ENCODE measurements around the gene GGTLC2.
"Not testable (repeated sequence)": the region's sequence is repeated elsewhere in the genome, so short reads cannot be mapped to it uniquely, and the experiment has no call there.

GGTLC2 gene

DNA sequence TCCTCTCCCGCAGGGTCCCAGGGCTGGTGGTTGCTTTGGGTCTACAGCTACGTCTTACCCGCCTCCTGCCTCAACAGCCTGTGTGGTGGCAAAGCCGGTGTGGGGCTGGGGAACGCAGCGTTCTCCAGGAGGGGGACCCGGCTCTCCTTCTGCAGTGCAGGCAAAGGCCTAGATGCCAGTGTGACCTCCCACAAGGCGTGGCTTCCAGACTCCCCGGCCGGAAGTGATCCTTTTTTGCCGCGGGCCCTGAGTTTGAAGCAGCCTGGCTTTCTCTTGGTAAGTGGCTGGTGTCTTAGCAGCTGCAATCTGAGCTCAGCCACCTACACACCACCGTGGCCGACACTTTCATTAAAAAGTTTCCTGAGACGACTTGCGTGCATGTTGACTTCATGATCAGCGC, 6.1 kb upstream of the GGTLC2 start:
- DNase-seq: not testable (repeated sequence)

DNA sequence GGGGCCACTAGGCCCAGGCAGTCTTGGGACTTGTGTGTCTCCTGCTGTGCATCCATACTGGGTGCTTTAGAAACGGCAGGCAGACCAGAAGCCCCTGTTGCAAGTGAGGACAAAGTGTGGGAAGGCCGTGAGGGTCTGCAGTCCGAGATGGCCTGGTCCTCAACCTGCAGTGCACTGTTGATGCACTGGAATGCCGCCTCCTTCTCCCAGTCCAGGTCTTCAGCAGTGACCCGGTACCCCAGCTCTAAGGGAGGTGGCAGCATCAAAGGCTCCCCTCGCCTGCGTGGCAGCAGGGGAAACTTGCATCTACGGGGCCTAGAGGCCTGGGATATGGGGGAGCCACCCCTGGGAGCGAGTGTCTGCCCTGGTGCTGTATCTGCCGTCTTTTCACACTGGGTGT, 2.2 kb upstream of the GGTLC2 start:
- DNase-seq: not testable (repeated sequence)

- DNase-seq: not testable (repeated sequence)
These were observed 1.6 kb downstream of the GGTLC2 start for GRCh38 chr22:22645969-22646368.

GRCh38 chr22:22647952-22648351, 3.5 kb downstream of the GGTLC2 start:
- not testable (repeated sequence) for DNase-seq

DNA sequence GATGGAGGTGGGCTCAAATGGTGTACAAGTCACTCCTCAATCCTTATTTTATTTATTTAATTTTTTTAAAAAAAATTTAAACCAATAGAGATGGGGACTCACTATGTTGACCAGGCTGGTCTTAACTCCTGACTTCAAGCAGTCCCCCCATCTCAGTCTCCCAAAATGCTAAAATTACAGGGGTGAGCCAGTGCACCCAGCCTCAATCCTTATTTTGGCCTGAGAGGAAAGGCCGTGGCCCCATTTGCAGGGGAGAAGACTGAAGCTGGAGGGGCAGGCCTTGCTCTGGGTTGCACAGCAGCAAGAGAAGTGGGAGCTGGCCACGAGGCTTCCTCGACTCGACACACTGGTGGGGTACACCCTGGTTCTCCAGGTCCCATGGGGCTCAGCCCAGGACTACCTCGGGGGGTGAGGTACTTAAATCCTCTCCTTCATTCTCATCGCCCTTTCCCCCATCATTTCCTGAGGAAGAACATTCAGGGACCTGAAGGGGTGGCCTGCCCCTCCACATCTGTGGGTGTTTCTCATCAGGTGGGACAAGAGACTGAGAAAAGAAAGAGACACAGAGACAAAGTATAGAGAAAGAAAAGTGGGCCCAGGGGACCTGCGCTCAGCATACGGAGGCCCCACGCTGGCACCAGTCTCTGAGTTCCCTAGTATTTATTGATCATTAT, 4.6 kb downstream of the GGTLC2 start:
- DNase-seq: not testable (repeated sequence)

DNA sequence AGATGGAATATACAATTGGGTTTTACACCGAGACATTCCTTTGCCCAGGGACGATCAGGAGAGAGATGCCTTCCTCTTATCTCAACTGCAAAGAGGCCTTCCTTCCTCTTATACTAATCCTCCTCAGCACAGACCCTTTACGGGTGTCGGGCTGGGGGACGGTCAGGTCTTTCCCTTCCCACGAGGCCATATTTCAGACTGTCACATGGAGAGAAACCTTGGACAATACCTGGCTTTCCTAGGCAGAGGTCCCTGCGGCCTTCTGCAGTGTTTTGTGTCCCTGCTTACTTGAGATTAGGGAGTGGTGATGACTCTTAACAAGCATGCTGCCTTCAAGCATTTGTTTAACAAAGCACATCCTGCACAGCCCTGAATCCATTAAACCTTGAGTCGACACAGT, 5.3 kb downstream of the GGTLC2 start:
- DNase-seq: not testable (repeated sequence)

GRCh38 chr22:22650398-22650797, 6.0 kb downstream of the GGTLC2 start:
- DNase-seq: not testable (repeated sequence)

GRCh38 chr22:22650803-22651515, 6.5 kb downstream of the GGTLC2 start:
- not testable (repeated sequence) for DNase-seq

DNA sequence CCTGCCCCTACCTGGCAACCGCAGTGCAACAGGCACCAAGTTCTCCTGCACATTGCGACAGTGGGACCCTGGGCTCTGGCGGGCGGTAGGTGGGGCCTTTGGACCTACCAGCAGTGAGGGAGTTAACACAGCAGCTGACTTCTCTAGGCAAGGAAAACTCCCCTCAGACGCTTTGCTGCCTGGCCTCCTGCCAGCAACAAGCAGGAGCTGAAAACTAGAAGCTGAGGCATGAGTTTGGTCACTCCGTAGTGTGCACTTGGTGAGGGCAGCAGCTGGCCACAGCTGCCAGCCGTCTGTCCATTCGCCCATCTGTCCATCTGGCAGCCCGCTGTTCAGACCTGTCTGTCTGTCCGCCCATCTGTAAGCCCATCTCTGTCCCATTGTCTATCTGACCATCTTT, 7.2 kb downstream of the GGTLC2 start:
- DNase-seq: not testable (repeated sequence)

DNA sequence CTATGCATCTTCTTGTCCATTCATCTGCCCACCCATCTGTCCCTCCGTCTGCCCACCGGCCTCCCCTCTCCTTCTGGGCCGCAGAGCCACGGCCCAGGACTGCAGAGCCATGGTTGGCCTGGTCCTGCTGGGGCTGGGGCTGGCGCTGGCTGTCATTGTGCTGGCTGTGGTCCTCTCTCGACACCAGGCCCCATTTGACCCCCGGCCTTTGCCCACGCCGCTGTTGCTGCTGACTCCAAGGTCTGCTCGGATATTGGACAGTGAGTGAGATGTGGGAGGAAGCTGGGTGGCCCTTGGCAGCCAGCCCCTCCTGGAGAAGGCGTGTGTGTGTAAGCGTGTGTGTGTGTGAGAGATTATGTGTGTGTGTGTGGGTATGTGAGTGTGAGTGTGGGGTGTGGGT, 7.7 kb downstream of the GGTLC2 start:
- not testable (repeated sequence) for DNase-seq

DNA sequence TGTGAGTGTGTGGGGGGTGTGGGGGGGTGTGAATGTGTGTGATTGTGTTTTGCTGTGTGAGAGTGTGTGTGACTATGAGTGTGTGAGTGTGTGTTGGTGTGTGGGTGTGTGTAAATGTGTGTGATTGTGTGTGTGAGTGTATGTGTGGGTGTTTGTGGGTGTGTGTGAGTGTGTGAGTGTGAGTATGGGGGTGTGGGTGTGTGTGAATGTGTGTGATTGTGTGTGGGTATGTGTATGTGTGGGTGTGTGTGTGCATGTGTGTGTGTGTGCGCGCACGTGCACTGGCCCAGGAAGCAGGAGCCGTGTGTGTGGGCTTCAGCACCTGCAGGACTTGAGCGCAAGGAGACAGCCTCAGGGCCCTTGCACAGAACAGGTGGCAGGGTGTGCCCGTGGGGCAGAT, 8.2 kb downstream of the GGTLC2 start:
- not testable (repeated sequence) for DNase-seq

DNA sequence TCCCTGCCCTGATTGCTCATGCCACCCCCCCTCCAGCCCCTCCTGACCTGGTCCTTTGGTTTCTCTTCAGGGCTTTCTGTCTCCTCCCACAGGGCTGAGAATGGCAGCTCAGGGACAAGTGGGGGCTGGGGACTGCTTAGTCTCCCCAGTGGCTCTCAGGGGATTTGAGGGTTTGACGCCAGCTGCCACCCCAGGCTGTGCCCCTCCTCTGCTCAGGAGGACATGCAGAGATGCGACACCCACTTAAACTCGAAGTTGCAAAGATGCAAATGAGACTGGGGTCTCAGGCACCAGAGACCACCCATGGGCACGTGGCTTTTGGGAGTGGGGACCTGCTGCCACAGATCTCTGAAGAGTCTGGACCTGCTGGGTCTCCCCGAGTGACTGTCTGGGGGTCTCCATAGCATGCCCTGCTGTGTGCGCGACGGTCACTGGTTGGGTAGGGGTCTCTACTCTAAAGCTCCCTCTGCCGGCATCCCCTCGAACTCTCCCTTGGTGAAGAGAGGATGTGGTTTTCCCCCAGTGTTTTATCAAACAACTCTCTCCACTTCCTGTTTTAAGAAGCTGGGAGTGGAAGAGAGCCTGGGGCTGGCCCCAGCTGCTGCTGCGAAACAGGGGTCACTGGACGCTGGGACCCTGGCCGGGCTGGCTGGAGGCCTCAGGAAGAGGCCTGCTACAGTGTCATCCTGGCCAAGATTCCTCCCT, 9.4 kb downstream of the GGTLC2 start:
- not testable (repeated sequence) for DNase-seq

DNA sequence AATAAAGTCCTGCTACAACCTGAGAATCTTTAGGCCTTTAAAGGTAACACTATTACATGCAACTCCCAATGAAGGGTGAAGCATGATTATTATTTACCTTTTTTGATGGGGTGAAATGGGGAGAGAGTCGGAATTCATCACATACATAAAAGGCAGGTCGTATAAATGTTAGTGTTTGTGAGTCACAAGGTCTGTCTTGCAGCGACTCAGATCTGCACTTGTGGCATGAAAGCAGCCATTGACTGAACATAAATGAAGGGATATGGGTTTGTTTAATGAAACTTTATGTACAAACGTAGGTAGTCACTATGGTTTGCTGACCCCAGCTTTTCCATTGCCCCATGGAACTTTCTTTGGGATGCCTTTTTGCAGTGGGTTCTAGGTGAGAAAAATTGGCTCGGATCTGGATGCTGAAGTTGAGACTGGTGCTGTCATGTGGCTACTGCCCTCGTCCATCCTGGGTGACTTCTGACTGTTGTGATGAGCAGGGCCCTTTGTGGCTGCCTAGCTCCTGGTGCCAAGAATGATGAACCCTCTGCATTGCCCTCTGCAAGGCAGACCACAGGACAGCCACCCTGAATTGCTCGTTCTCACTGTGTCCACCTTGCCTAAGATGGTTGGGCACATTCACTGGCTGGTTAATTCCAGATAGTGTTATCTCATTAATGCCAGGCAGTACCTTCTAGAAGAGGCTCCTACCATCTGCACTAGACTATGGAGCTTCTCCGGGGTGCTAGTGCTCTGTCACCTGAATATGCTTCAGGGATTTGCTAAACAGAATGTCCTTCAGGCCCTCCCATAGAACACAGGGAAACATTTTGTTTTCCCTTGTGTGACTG, 11.3 kb downstream of the GGTLC2 start:
- DNase-seq: no peak

- DNase-seq: no peak
These were observed 13.3 kb downstream of the GGTLC2 start for GRCh38 chr22:22657712-22658111.

GRCh38 chr22:22661275-22661674, 16.9 kb downstream of the GGTLC2 start:
- no peak for DNase-seq

DNA sequence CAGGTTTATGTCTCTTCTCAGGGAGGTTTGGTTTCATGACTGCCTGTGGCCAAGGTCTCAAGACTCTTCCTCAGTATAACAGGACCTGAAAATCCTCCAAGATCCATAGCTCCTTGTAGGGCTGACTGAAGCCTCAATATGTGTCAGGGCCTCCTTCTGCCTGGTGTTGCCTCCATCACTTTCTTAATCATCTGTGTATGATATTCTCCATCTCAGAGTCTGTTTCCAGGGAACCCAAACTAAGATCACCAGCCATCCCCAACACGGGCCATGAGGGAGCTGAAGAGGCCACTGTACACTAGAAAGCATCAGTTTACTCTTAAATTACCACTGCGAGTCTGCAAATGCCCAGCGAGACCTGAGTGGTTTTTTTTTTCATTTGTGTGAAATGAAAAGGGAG, 17.7 kb downstream of the GGTLC2 start:
- no peak for DNase-seq

DNA sequence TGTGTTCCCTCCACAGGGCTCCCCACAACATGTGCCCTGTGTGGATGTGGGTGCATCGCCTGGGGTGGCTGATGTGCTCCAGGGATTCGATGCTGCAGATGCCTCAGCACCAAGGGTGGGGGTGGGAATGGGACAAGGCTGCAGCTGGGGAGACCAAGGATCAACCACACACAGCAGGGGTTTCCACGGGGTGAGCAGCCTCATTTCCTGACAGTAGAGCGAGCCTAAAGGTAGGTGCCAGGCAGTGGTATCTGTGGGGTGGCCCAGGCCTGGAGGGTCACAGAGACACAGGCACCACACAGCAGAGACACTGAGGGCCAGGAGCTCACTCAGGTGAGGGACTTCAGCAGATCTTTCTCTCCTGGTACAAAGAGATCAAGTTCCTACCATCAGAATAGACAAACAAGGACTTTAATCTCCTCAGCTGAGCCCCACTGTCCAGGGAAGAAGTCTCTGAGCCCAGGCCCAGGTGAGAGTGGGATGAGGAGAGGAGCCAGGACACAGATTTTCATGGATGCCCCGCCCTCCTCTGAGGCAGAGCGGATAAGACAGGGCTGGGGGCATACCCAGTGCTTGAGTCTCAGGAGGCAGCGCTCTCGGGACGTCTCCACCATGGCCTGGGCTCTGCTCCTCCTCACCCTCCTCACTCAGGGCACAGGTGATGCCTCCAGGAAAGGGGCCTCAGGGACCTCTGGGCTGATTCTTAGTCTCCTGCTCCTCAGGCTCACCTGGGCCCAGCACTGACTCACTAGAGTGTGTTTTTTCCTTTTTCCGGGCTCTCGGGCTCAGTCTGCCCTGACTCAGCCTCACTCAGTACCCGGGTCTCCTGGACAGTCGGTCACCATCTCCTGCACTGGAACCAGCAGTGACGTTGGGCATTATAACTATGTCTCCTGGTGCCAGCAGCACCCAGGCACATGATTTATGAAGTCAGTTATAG, 19.7 kb downstream of the GGTLC2 start:
- no peak for DNase-seq

GRCh38 chr22:22666307-22667091, 22.1 kb downstream of the GGTLC2 start:
- no peak for DNase-seq

- DNase-seq: no peak
These were observed 23.8 kb downstream of the GGTLC2 start for GRCh38 chr22:22667966-22668880.

DNA sequence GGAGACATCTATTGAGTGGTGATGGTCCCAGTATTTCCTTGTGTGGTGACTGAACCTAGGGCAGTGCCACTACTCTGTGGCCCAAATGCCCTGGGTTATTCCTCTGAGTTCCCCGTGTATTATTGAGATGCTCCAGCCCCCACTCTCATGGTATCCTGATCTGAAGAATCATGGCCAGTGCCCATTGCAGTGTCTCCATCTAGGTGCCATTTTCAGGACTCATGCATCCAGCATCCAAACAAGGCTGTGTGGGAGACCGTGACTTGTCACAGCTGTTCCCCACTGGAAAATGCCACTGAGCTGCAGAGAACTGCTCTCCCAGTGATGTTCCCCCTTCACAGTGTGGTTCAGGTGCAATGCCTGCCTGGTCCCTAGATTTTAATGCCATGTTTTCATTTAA, 24.7 kb downstream of the GGTLC2 start:
- no peak for DNase-seq

Data from NCI-H1092 treated with DMSO at 0.1 percent for 48 hours (cell line).